K562 (cell line): ENCODE data around the gene SYCP2. TPM values are rescaled to one million over a fixed set of nuclear protein-coding genes. Genes with fewer than 3 reads are reported as not detected.

Experiments
- ATAC-seq: fragments of 200-7000 bp; cut with Tn5 transposase; 3 replicates; pipeline ENCODE4 v1.9.1; 2020; ENCODE audit warnings: moderate library complexity
- BruUV-seq: library from RNA; stranded (reverse); fragments of 400-500 nt; replicated peaks from 2 replicates; lab custom pipeline; 2021; lab: Mats Ljungman, UMichigan
- CTCF ChIA-PET: fragments of 300-600 bp; formaldehyde crosslinking; extraction: SDS; loops from one replicate; lab custom pipeline; 2021; ENCODE audit warnings: low intra/inter-chr PET ratio; lab: Yijun Ruan, JAX
- POLR2A ChIA-PET: fragments of 300-600, 350-650 bp; sonication (Branson Sonifier 250); formaldehyde crosslinking; extraction: SDS; loops from one replicate; lab custom pipeline; 2021; ENCODE audit warnings: antibody characterized with exemption, inconsistent platforms; lab: Yijun Ruan, JAX
- DNase-seq, 4 experiments: peaks; one replicate each; pipeline versions ENCODE4 v3.0.0 to v3.0.0-alpha.2; 2011 to 2018; ENCODE audit warnings: low spot score in 3 of 4, mixed read lengths in 3 of 4; ENCODE audit errors: extremely low read depth in 1 of 4
- FAIRE-seq: peaks from 2 replicates; lab custom pipeline; 2011; peaks lifted over from hg19 to GRCh38; lab: Jason Lieb, UNC
- H2AFZ ChIP-seq: 2 replicates; pipeline ENCODE4 v1.6.0; 2011; ENCODE audit warnings: low read depth, low read length, control low read depth, inconsistent platforms
- H3K27ac ChIP-seq: fragments of 200-600 bp; 3 replicates; pipeline ENCODE4 v1.8.0; 2011; ENCODE audit warnings: low read depth, mild to moderate bottlenecking, control low read depth, inconsistent platforms, low read length, moderate library complexity, mixed read lengths; ENCODE audit errors: extremely low read depth
- H3K27me3 ChIP-seq, 2 experiments: fragments of 300-600 bp in 1 of 2; 2 replicates in 1 of 2; 3 replicates in 1 of 2; pipeline versions ENCODE4 v1.6.0 to v1.8.0; 2011; ENCODE audit warnings: inconsistent platforms in 2 of 2, low read length in 2 of 2, mild to moderate bottlenecking in 1 of 2, mixed read lengths in 1 of 2, moderate library complexity in 1 of 2; ENCODE audit not compliant: control insufficient read depth in 2 of 2, insufficient read depth in 2 of 2
- H3K36me3 ChIP-seq: fragments of 300-600 bp; 3 replicates; pipeline ENCODE4 v1.8.0; 2011; ENCODE audit warnings: mild to moderate bottlenecking, low read length, inconsistent platforms; ENCODE audit not compliant: control insufficient read depth, insufficient read depth
- H3K4me1 ChIP-seq, 2 experiments: fragments of 200-600 bp in 1 of 2; replicated peaks in 1 of 2; 2 replicates in 1 of 2; 3 replicates in 1 of 2; pipeline versions ENCODE4 v1.5.1 to v1.8.0; 2011; ENCODE audit warnings: inconsistent platforms in 2 of 2, low read length in 2 of 2, mild to moderate bottlenecking in 1 of 2, mixed read lengths in 1 of 2, moderate library complexity in 1 of 2; ENCODE audit not compliant: control insufficient read depth in 2 of 2, insufficient read depth in 2 of 2
- H3K4me2 ChIP-seq: 2 replicates; pipeline ENCODE4 v1.6.1; 2011; ENCODE audit warnings: low read length, control low read depth, inconsistent platforms, mixed read lengths; ENCODE audit not compliant: insufficient read depth
- H3K4me3 ChIP-seq: fragments of 200-600 bp; sonication (generic), shearing (Covaris generic); 2 replicates; pipeline ENCODE4 v1.5.1; 2016; ENCODE audit warnings: control low read depth, inconsistent platforms
- H3K79me2 ChIP-seq: fragments of 200-600 bp; 3 replicates; pipeline ENCODE4 v1.8.0; 2011; ENCODE audit warnings: low read length, inconsistent platforms; ENCODE audit not compliant: control insufficient read depth, insufficient read depth
- H3K9ac ChIP-seq, 2 experiments: 2 replicates each; pipeline versions ENCODE4 v1.6.0 to v1.6.1; 2011; ENCODE audit warnings: low read depth in 2 of 2, low read length in 2 of 2, control low read depth in 1 of 2, inconsistent platforms in 1 of 2, mild to moderate bottlenecking in 1 of 2, mixed read lengths in 1 of 2; ENCODE audit not compliant: insufficient read depth in 1 of 2
- H3K9me1 ChIP-seq: one replicate; pipeline ENCODE4 v1.6.0; 2011; ENCODE audit warnings: inconsistent platforms, mild to moderate bottlenecking, low read length, moderate library complexity; ENCODE audit not compliant: control insufficient read depth, insufficient read depth
- H3K9me3 ChIP-seq: replicated peaks from 2 replicates; pipeline ENCODE4 v1.5.1; 2011; ENCODE audit warnings: low read depth, low read length, inconsistent platforms; ENCODE audit not compliant: control insufficient read depth, insufficient read depth
- H4K20me1 ChIP-seq: replicated peaks from 2 replicates; pipeline ENCODE4 v1.6.1; 2011; ENCODE audit warnings: low read length, inconsistent platforms, mixed read lengths; ENCODE audit not compliant: control insufficient read depth, insufficient read depth
- CCNT2 ChIP-seq: IDR thresholded peaks from 2 replicates; pipeline ENCODE4 v1.6.1; 2011; ENCODE audit warnings: borderline replicate concordance, low read depth, mild to moderate bottlenecking, moderate library complexity, mixed read lengths, low read length; ENCODE audit not compliant: insufficient read length; ENCODE audit errors: extremely low read depth
- COPS2 ChIP-seq: fragments of 450-650 bp; conservative IDR thresholded peaks from 2 replicates; pipeline ENCODE4 v1.6.1; 2016; ENCODE audit warnings: mild to moderate bottlenecking, moderate library complexity
- DACH1 ChIP-seq: fragments of 450-650 bp; IDR thresholded peaks from 2 replicates; pipeline ENCODE4 v1.6.1; 2018; ENCODE audit not compliant: partially characterized antibody
- HDAC3 ChIP-seq: fragments of 450-650 bp; IDR thresholded peaks from 2 replicates; pipeline ENCODE4 v1.6.1; 2018; ENCODE audit warnings: borderline replicate concordance, mild to moderate bottlenecking, moderate library complexity; ENCODE audit not compliant: partially characterized antibody
- HMGXB4 ChIP-seq: sonication (generic); formaldehyde crosslinking; IDR thresholded peaks from 2 replicates; pipeline ENCODE4 v1.8.1; 2023; ENCODE audit warnings: mild to moderate bottlenecking, missing genetic modification reagents
- HOXB6 ChIP-seq: fragments of 250-450 bp; sonication (Bioruptor Pico); IDR thresholded peaks from 2 replicates; pipeline ENCODE4 v1.5.1; 2022; ENCODE audit warnings: mild to moderate bottlenecking, borderline replicate concordance
- RBM39 ChIP-seq: fragments of 200-400 bp; formaldehyde crosslinking; optimal IDR thresholded peaks from 2 replicates; pipeline ENCODE3; 2018; ENCODE audit warnings: low read depth, low read length
- SAFB2 ChIP-seq: fragments of 200-400 bp; formaldehyde crosslinking; IDR thresholded peaks from 2 replicates; pipeline ENCODE4 v1.6.1; 2018; ENCODE audit warnings: borderline replicate concordance, low read length, low read depth, moderate library complexity; ENCODE audit not compliant: severe bottlenecking
- SMAD2 ChIP-seq: fragments of 150-350 bp; IDR thresholded peaks from 2 replicates; pipeline ENCODE4 v1.6.1; 2014; ENCODE audit warnings: low read depth, mild to moderate bottlenecking, low read length
- WGBS: fragments of 100-300 bp; shearing (Covaris generic); methylation state at CpG from one replicate; pipeline ENCODE4 v1.1.6; 2016; ENCODE audit warnings: low coverage, mixed read lengths; ENCODE audit not compliant: insufficient coverage; ENCODE audit errors: missing lambda C conversion rate; 5-methylcytosine and 5-hydroxymethylcytosine counted together
- in situ Hi-C: fragments of 300-500 bp; cut with MboI; formaldehyde crosslinking; loops from 4 replicates; pipeline ENCODE4 v1.15.0; 2018; ENCODE audit warnings: inconsistent platforms, mixed read lengths
- intact Hi-C: fragments of 100-400 bp; cut with micrococcal nuclease; formaldehyde crosslinking; loops from 2 replicates; pipeline ENCODE4 v1.14.2; 2022
- polyA plus RNA-seq, 8 experiments: library from polyadenylated mRNA; depleted of rRNA in 4 of 8; stranded (reverse) in 5 of 8; unstranded in 3 of 8; fragments of >200 nt; fragmentation: Nextera tagmentation in 2 of 8; fragmentation: Illumina TruSeq in 1 of 8; extraction: Ambion mirVana in 2 of 8; extraction: Trizol in 1 of 8; gene quantifications; 2 replicates each; pipeline versions ENCODE4 v1.2.1 to v1.2.3, GENCODE V29; 2011 to 2014; ENCODE audit warnings: inconsistent platforms in 1 of 8, missing spikeins in 1 of 8
- total RNA-seq, 7 experiments: library from RNA; depleted of rRNA in 6 of 7; stranded (reverse); fragments of >200 nt in 6 of 7; fragmentation: Illumina TruSeq in 2 of 7; extraction: Trizol in 2 of 7; gene quantifications; 2 replicates each; pipeline versions ENCODE4 v1.2.1 to v1.2.3, GENCODE V29; 2011 to 2021; ENCODE audit warnings: low replicate concordance in 1 of 7

SYCP2 gene
- total and polyA plus RNA-seq, 9 of the 15 experiments (the other 6 are each of a cell fraction or from before 2014, with no cell fraction given): 0.24 to 1.6 (median 0.67) TPM

GRCh38 chr20:59835057-59835447, 98.4 kb downstream of the SYCP2 start:
- H3K9ac ChIP-seq: no peak overlapping the region
- CTCF ChIA-PET: no interaction called here
- H3K4me1 ChIP-seq: no peaks in the 10 kb centered on the region
- peaks cover 0 to 17% of the 10 kb centered on the region in 2 experiments; a peak in 3 of 5 replicates for H3K27me3 ChIP-seq
- POLR2A ChIA-PET: no interaction called here
- WGBS: 0% methylated on average over 2 of the region's 2 CpGs
- H2AFZ ChIP-seq: no peak overlapping the region
- FAIRE-seq: no peak
- no peaks in the 10 kb centered on the region for H3K36me3 ChIP-seq
- H3K9me1 ChIP-seq: no peaks in the 10 kb centered on the region
- no peak for TF ChIP-seq SMAD2
- TF ChIP-seq, all 486 proteins: peak for 0
- in situ Hi-C loops: no loop called here
- no peak for ATAC-seq
- Histone ChIP-seq H3K9me3 (no peaks in the 10 kb centered on the region), H3K4me3 (no peak overlapping the region), H3K4me2 (no peak overlapping the region), H3K79me2 (no peaks in the 10 kb centered on the region), H4K20me1 (no peaks in the 10 kb centered on the region), H3K27ac (no peak overlapping the region)
- DNase-seq: no peak
- intact Hi-C loops: no loop called here
- no TSS peak for BruUV-seq

GRCh38 chr20:59832406-59833363, 100.8 kb downstream of the SYCP2 start:
- no peak overlapping the region for H3K9ac ChIP-seq
- H4K20me1 ChIP-seq: no peaks in the 10 kb centered on the region
- H3K4me2 ChIP-seq: no peak overlapping the region
- intact Hi-C loops: no loop called here
- ChIA-PET POLR2A (no interaction called here), CTCF (interaction anchor here (0.7 kb wide), 1 partner anchor 12 kb away, joined by 3 read pairs; no protein-coding TSS in a partner anchor)
- no peaks in the 10 kb centered on the region for H3K36me3 ChIP-seq
- in situ Hi-C loops: no loop called here
- H3K79me2 ChIP-seq: no peaks in the 10 kb centered on the region
- no peak overlapping the region for H2AFZ ChIP-seq
- no peaks in the 10 kb centered on the region for H3K9me3 ChIP-seq
- H3K27me3 ChIP-seq: peaks cover 0 to 17% of the 10 kb centered on the region in 2 experiments; a peak in 3 of 5 replicates
- WGBS: 0% methylated on average over 12 of the region's 13 CpGs
- FAIRE-seq (no peak), ATAC-seq (no peak), DNase-seq (no peak)
- H3K9me1 ChIP-seq: no peaks in the 10 kb centered on the region
- H3K4me3 ChIP-seq: no peak overlapping the region
- H3K27ac ChIP-seq: no peak overlapping the region
- no peaks in the 10 kb centered on the region for H3K4me1 ChIP-seq
- BruUV-seq: no TSS peak
- TF ChIP-seq HOXB6 (no peak), CCNT2 (no peak), DACH1 (no peak), COPS2 (no peak), SAFB2 (no peak), RBM39 (no peak), HDAC3 (no peak), HMGXB4 (CRISPR knock-in tag) (no peak)
